ENCODE measurements around the gene LIME1. TPM values are rescaled to one million over a fixed set of nuclear protein-coding genes. Genes with fewer than 3 reads are reported as not detected.

LIME1 gene
- total and polyA plus RNA-seq, 2 of the 4 experiments (the other 2 are of a cell fraction): 0.36 to 7.8 TPM

DNA sequence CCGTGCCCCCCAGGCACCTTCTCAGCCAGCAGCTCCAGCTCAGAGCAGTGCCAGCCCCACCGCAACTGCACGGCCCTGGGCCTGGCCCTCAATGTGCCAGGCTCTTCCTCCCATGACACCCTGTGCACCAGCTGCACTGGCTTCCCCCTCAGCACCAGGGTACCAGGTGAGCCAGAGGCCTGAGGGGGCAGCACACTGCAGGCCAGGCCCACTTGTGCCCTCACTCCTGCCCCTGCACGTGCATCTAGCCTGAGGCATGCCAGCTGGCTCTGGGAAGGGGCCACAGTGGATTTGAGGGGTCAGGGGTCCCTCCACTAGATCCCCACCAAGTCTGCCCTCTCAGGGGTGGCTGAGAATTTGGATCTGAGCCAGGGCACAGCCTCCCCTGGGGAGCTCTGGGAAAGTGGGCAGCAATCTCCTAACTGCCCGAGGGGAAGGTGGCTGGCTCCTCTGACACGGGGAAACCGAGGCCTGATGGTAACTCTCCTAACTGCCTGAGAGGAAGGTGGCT is 39.1 kb upstream of the LIME1 start:
- WGBS, 2 experiments (ENCODE audit: extremely low coverage in 2 of 2, insufficient read length in 1 of 2): 78% methylated on average over 3 of the region's 7 CpGs; no CpG with 5 or more reads in 1 of the 2 experiments
- peak overlapping the region; percentile 64 for H2AFZ ChIP-seq (replicated peaks; ENCODE audit: low read length, poor library complexity)
- peak overlapping the region; percentile 98 for H2BK5ac ChIP-seq (ENCODE audit: low read depth, low read length, poor library complexity, severe bottlenecking)
- no peak overlapping the region for H3K4me3 ChIP-seq (ENCODE audit: insufficient read depth, low read depth, low read length)
- H2BK20ac ChIP-seq (ENCODE audit: low read depth, low read length): no peak overlapping the region
- ChIA-PET POLR2A (ENCODE audit: unreplicated experiment) (interaction anchor here (0.6 to 1.2 kb wide), 2 partner anchors 11 to 133 kb away, joined by 4 read pairs; partner anchors contain the start of genes ARFRP1 and ZGPAT), CTCF (no interaction called here)
- BruUV-seq (replicated peaks): no TSS peak
- TF ChIP-seq RCOR1 (IDR thresholded peaks at IDR 0.05; ENCODE audit: insufficient replicate concordance, low read length) (no peak), CEBPB (IDR thresholded peaks at IDR 0.05; ENCODE audit: low read depth, low read length) (no peak), POLR2A (IDR thresholded peaks at IDR 0.05; ENCODE audit: low read depth, low read length) (no peak), MAZ (IDR thresholded peaks at IDR 0.05; ENCODE audit: borderline replicate concordance, low read depth, low read length) (no peak), MXI1 (IDR thresholded peaks at IDR 0.05; ENCODE audit: borderline replicate concordance, low read depth, low read length) (no peak)
- TF ChIP-seq, protein P1, sequence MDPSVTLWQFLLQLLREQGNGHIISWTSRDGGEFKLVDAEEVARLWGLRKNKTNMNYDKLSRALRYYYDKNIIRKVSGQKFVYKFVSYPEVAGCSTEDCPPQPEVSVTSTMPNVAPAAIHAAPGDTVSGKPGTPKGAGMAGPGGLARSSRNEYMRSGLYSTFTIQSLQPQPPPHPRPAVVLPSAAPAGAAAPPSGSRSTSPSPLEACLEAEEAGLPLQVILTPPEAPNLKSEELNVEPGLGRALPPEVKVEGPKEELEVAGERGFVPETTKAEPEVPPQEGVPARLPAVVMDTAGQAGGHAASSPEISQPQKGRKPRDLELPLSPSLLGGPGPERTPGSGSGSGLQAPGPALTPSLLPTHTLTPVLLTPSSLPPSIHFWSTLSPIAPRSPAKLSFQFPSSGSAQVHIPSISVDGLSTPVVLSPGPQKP (IDR thresholded peaks at IDR 0.05; ENCODE audit: borderline replicate concordance, low read depth, low read length): no peak
- ATAC-seq (ENCODE audit: low read depth) (no peak), DNase-seq (no peak)
- H3K14ac ChIP-seq (replicated peaks; ENCODE audit: low read depth, low read length): no peak overlapping the region
- no peak overlapping the region for H3K4me2 ChIP-seq (ENCODE audit: low read depth, low read length)
- peaks cover 11 to 48% of the 10 kb centered on the region in 2 experiments; a peak in 3 of 4 replicates for H3K79me1 ChIP-seq (ENCODE audit: low read depth in 1 of 2, low read length in 2 of 2)
- H3K27me3 ChIP-seq (ENCODE audit: control insufficient read depth, insufficient read depth, low read length): no peaks in the 10 kb centered on the region
- H3K36me3 ChIP-seq (ENCODE audit: control insufficient read depth, insufficient read depth, low read length): peaks cover 10% of the 10 kb centered on the region; the same call in 1 of the 2 replicates
- H3K56ac ChIP-seq (ENCODE audit: extremely low read depth, insufficient read depth, low read length): no peak overlapping the region
- intact Hi-C loops (cut with micrococcal nuclease) (no loop called here), dilution Hi-C loops (cut with HindIII; ENCODE audit: low sequenced_read_pairs, unreplicated experiment) (no loop called here), in situ Hi-C loops (cut with MboI; ENCODE audit: low sequenced_read_pairs) (no loop called here)
- no peak overlapping the region for H4K91ac ChIP-seq (ENCODE audit: insufficient read depth, low read depth, low read length)
- H4K5ac ChIP-seq (ENCODE audit: low read depth, low read length): peak overlapping the region; percentile 18; the same call in 1 of the 2 replicates
- H3K9ac ChIP-seq (ENCODE audit: low read depth, low read length): no peak overlapping the region
- H2AK9ac ChIP-seq (replicated peaks; ENCODE audit: low read depth, low read length, poor library complexity): peak overlapping the region; percentile 83
- H3K23ac ChIP-seq (ENCODE audit: low read depth, low read length): no peak overlapping the region
- H3K18ac ChIP-seq (ENCODE audit: low read depth, low read length): no peak overlapping the region
- no peak overlapping the region for H2BK15ac ChIP-seq (ENCODE audit: low read depth, low read length)
- H3K9me3 ChIP-seq (ENCODE audit: control insufficient read depth, insufficient read depth, low read length): no peaks in the 10 kb centered on the region
- H2BK120ac ChIP-seq (ENCODE audit: low read depth, low read length): no peak overlapping the region
- H3K4me1 ChIP-seq (ENCODE audit: control insufficient read depth, insufficient read depth, low read length): peaks cover 22% of the 10 kb centered on the region
- H2AK5ac ChIP-seq (ENCODE audit: low read depth, low read length): peak overlapping the region; percentile 78
- H4K8ac ChIP-seq (ENCODE audit: low read depth in 2 of 2, low read length in 2 of 2): peak overlapping the region; percentile 27 to 63; a peak in 2 of 4 replicates
- H4K20me1 ChIP-seq (ENCODE audit: insufficient read depth, low read length): no peaks in the 10 kb centered on the region
- H3K9me1 ChIP-seq (ENCODE audit: insufficient read depth, low read length): no peaks in the 10 kb centered on the region
- no peak overlapping the region for H3K27ac ChIP-seq (ENCODE audit: insufficient read depth, low read length)
- peak overlapping the region; percentile 22; the same call in 1 of the 2 replicates for H3K4ac ChIP-seq (ENCODE audit: low read depth, low read length)

Data from IMR-90 (cell line).